HepG2 (cell line): ENCODE results near the gene CYP11A1. TPM values are rescaled to one million over a fixed set of nuclear protein-coding genes. Genes with fewer than 3 reads are reported as not detected.
A peak's percentile ranks its signal among the peaks of the same experiment; 100 is the strongest.

Experiments used
- ARID5B ChIP-seq: IDR thresholded peaks from 2 replicates; pipeline ENCODE4 v1.4.0; 2020; ENCODE audit warnings: mild to moderate bottlenecking, missing genetic modification reagents
- BCL3 ChIP-seq: sonication (generic); formaldehyde crosslinking; IDR thresholded peaks from 2 replicates; pipeline ENCODE4 v1.5.1; 2020; ENCODE audit warnings: mild to moderate bottlenecking, missing genetic modification reagents, moderate library complexity
- EZH2 ChIP-seq: conservative IDR thresholded peaks from 2 replicates; pipeline ENCODE4 v1.6.1; 2012; ENCODE audit warnings: mild to moderate bottlenecking, low read depth, low read length, moderate library complexity
- HDAC6 ChIP-seq: fragments of 200-600 bp; sonication (generic); IDR thresholded peaks from 2 replicates; pipeline ENCODE4 v1.7.0; 2017; ENCODE audit warnings: mild to moderate bottlenecking, antibody characterized with exemption, low read length, low read depth
- KDM3A ChIP-seq: IDR thresholded peaks from 2 replicates; pipeline ENCODE4 v1.6.1; 2018; ENCODE audit warnings: low read depth, missing compliant biosample characterization
- MBD4 ChIP-seq: IDR thresholded peaks from 2 replicates; pipeline ENCODE4 v1.6.1; 2012; ENCODE audit warnings: low read length, inconsistent platforms, borderline replicate concordance
- MED8 ChIP-seq: sonication (generic); formaldehyde crosslinking; IDR thresholded peaks from 2 replicates; pipeline ENCODE4 v1.8.1; 2023; ENCODE audit warnings: mild to moderate bottlenecking, missing genetic modification reagents; ENCODE audit not compliant: insufficient replicate concordance
- NFIC ChIP-seq: IDR thresholded peaks from 2 replicates; pipeline ENCODE4 v1.6.1; 2012; ENCODE audit warnings: mild to moderate bottlenecking, low read length, inconsistent platforms
- NFKBIZ ChIP-seq: IDR thresholded peaks from 2 replicates; pipeline ENCODE4 v1.6.1; 2018; ENCODE audit warnings: missing genetic modification reagents, missing compliant biosample characterization
- PLSCR1 ChIP-seq: sonication (generic); formaldehyde crosslinking; IDR thresholded peaks from 2 replicates; pipeline ENCODE4 v1.5.0; 2020; ENCODE audit warnings: missing genetic modification reagents, mild to moderate bottlenecking, borderline replicate concordance
- ZBTB8A ChIP-seq: sonication (generic); formaldehyde crosslinking; IDR thresholded peaks from 2 replicates; pipeline ENCODE4 v1.4.0; 2020; ENCODE audit warnings: mild to moderate bottlenecking, low read depth, missing genetic modification reagents, borderline replicate concordance
- ZMYM4 ChIP-seq: sonication (generic); formaldehyde crosslinking; IDR thresholded peaks from 2 replicates; pipeline ENCODE4 v1.8.1; 2023; ENCODE audit warnings: mild to moderate bottlenecking, missing genetic modification reagents
- ZNF160 ChIP-seq: sonication (generic); formaldehyde crosslinking; IDR thresholded peaks from 2 replicates; pipeline ENCODE4 v1.8.0; 2022; ENCODE audit warnings: mild to moderate bottlenecking, inconsistent platforms, missing genetic modification reagents
- ZNF225 ChIP-seq: sonication (generic); formaldehyde crosslinking; IDR thresholded peaks from 2 replicates; pipeline ENCODE4 v1.4.0; 2020; ENCODE audit warnings: mild to moderate bottlenecking, missing genetic modification reagents
- ZNF253 ChIP-seq: sonication (generic); formaldehyde crosslinking; IDR thresholded peaks from 2 replicates; pipeline ENCODE4 v1.8.0; 2022; ENCODE audit warnings: mild to moderate bottlenecking, missing genetic modification reagents, borderline replicate concordance
- ZNF354B ChIP-seq: sonication (generic); formaldehyde crosslinking; IDR thresholded peaks from 2 replicates; pipeline ENCODE4 v1.8.0; 2022; ENCODE audit warnings: mild to moderate bottlenecking, missing genetic modification reagents
- ZNF781 ChIP-seq: sonication (generic); formaldehyde crosslinking; IDR thresholded peaks from 2 replicates; pipeline ENCODE4 v1.5.1; 2020; ENCODE audit warnings: borderline replicate concordance, mild to moderate bottlenecking, missing genetic modification reagents; ENCODE audit errors: not compliant biosample characterization
- polyA plus RNA-seq, 8 experiments: library from polyadenylated mRNA; depleted of rRNA in 3 of 8; stranded (reverse) in 7 of 8; unstranded in 1 of 8; fragments of >200 nt; fragmentation: Illumina TruSeq in 4 of 8; extraction: Trizol in 4 of 8; gene quantifications; 2 replicates each; pipeline versions ENCODE4 v1.2.1 to v1.2.3, GENCODE V29; 2011 to 2016; ENCODE audit warnings: low read depth in 4 of 8, missing spikeins in 1 of 8, mixed read lengths in 1 of 8; ENCODE audit not compliant: insufficient read depth in 1 of 8
- total RNA-seq, 5 experiments: library from RNA; depleted of rRNA; stranded (reverse); fragments of >200 nt; fragmentation: Illumina TruSeq; extraction: Trizol; gene quantifications; 2 replicates each; pipeline ENCODE4 v1.2.3, GENCODE V29; 2016; ENCODE audit warnings: low read depth in 1 of 5
- TF ChIP-seq, protein P1 (sequence below): sonication (generic); formaldehyde crosslinking; IDR thresholded peaks from 2 replicates; pipeline ENCODE4 v1.4.0; 2020; ENCODE audit warnings: low read depth, mild to moderate bottlenecking, missing genetic modification reagents
- TF ChIP-seq, protein P2 (sequence below): sonication (generic); formaldehyde crosslinking; IDR thresholded peaks from 2 replicates; pipeline ENCODE4 v1.8.1; 2023; ENCODE audit warnings: mild to moderate bottlenecking, missing genetic modification reagents

The CYP11A1 gene
- total and polyA plus RNA-seq, 2 of the 13 experiments (the other 11 are each of a cell fraction or from before 2014, with no cell fraction given) = 0.66 to 0.92 TPM

DNA sequence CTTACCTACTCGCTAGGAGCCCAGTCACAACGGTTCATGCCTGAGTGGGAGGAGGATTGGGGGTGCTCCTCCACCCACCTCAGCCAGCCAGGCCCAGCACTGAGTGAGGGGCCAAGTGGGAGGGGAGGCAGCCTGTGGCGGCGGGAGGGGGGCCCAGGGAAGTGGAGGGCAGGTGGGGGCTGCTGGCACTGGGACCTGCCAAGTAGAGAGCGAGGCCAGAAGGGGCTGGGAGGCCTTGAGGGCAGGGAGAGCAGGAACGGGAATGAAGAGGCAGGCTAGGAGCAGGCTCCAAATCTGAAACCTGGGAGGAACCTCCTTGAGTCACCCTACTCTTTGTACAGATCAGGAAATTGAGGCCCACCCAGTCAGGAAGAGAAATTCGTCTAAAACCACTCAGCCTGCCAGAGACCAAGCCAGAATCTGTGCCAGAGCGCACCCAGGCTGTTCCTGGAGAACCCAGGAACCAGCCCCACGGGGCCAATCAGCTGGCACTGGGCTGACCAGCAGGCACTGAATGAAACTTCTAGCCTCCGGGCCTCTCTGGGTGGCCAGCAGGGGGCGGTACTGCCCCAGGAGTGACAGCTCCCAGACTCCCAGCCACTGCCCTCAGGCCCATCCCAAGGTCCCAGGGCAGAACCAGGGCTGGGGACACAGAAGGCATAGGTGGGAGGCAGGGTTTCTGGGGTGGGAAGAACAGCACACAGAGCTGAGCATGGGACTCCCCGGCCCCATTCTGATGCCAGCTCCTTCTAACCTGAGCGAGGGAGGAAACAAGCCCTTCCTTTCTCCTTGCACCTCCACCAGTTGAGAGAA lies 14.8 kb upstream of the CYP11A1 start (continued):
- TF ChIP-seq PLSCR1 (no peak), ZNF160 (CRISPR knock-in tag) (no peak), ZMYM4 (CRISPR knock-in tag) (no peak), ARID5B (peak; percentile 38; the same call in 1 of the 2 replicates), KDM3A (peak; percentile 54; the same call in 1 of the 2 replicates), ZNF253 (no peak), HDAC6 (no peak), ZNF781 (CRISPR knock-in tag) (no peak), NFKBIZ (CRISPR knock-in tag) (no peak), BCL3 (CRISPR knock-in tag) (no peak), MED8 (CRISPR knock-in tag) (no peak), MBD4 (no peak), ZNF225 (CRISPR knock-in tag) (no peak), ZBTB8A (no peak), NFIC (no peak), ZNF354B (CRISPR knock-in tag) (no peak), EZH2 (no peak)
- TF ChIP-seq, protein P1, sequence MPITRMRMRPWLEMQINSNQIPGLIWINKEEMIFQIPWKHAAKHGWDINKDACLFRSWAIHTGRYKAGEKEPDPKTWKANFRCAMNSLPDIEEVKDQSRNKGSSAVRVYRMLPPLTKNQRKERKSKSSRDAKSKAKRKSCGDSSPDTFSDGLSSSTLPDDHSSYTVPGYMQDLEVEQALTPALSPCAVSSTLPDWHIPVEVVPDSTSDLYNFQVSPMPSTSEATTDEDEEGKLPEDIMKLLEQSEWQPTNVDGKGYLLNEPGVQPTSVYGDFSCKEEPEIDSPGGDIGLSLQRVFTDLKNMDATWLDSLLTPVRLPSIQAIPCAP (CRISPR knock-in tag) = no peak
- TF ChIP-seq, protein P2, sequence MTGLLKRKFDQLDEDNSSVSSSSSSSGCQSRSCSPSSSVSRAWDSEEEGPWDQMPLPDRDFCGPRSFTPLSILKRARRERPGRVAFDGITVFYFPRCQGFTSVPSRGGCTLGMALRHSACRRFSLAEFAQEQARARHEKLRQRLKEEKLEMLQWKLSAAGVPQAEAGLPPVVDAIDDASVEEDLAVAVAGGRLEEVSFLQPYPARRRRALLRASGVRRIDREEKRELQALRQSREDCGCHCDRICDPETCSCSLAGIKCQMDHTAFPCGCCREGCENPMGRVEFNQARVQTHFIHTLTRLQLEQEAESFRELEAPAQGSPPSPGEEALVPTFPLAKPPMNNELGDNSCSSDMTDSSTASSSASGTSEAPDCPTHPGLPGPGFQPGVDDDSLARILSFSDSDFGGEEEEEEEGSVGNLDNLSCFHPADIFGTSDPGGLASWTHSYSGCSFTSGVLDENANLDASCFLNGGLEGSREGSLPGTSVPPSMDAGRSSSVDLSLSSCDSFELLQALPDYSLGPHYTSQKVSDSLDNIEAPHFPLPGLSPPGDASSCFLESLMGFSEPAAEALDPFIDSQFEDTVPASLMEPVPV = no peak
